Spleen (tissue), 11 donors: ENCODE measurements around the gene NOXO1. TPM values are rescaled to one million over a fixed set of nuclear protein-coding genes. Genes with fewer than 3 reads are reported as not detected.

Experiments used
- DNase-seq: peaks from one replicate; pipeline ENCODE4 v3.0.0-alpha.2; 2020
- H3K27ac ChIP-seq, 8 donors: fragments of 200-600 bp; sonication (generic) in 7 of 8; 1 replicate in 4 of 8; 2 replicates in 4 of 8; pipeline versions ENCODE4 v1.5.0 to v1.8.0; 2016 to 2021; ENCODE audit warnings: inconsistent platforms in 4 of 8, mild to moderate bottlenecking in 4 of 8, moderate library complexity in 1 of 8
- H3K27me3 ChIP-seq, 7 donors: fragments of 200-600 bp; sonication (generic) in 6 of 7; replicated peaks in 1 of 7; 1 replicate in 4 of 7; 2 replicates in 3 of 7; pipeline versions ENCODE4 v1.5.0 to v1.8.0; 2016 to 2021; ENCODE audit warnings: inconsistent platforms in 3 of 7, mild to moderate bottlenecking in 1 of 7
- H3K36me3 ChIP-seq, 6 donors: fragments of 200-600 bp; sonication (generic) in 5 of 6; 1 replicate in 4 of 6; 2 replicates in 2 of 6; pipeline versions ENCODE4 v1.5.0 to v1.8.0; 2016 to 2021; ENCODE audit warnings: inconsistent platforms in 2 of 6
- H3K4me1 ChIP-seq, 6 donors: fragments of 200-600 bp; sonication (generic) in 5 of 6; 1 replicate in 3 of 6; 2 replicates in 3 of 6; pipeline versions ENCODE4 v1.5.0 to v1.8.0; 2016 to 2021; ENCODE audit warnings: inconsistent platforms in 3 of 6
- H3K4me3 ChIP-seq, 8 donors: fragments of 200-600 bp; sonication (generic) in 7 of 8; 1 replicate in 4 of 8; 2 replicates in 4 of 8; pipeline versions ENCODE4 v1.5.0 to v1.8.0; 2016 to 2021; ENCODE audit warnings: inconsistent platforms in 4 of 8, mild to moderate bottlenecking in 4 of 8, moderate library complexity in 2 of 8
- H3K9me3 ChIP-seq, 8 donors: fragments of 200-600 bp; sonication (generic) in 7 of 8; 1 replicate in 4 of 8; 2 replicates in 4 of 8; pipeline versions ENCODE4 v1.5.0 to v1.8.0; 2016 to 2021; ENCODE audit warnings: inconsistent platforms in 4 of 8
- POLR2A ChIP-seq, 3 donors: fragments of 450-650 bp; IDR thresholded peaks; one replicate each; pipeline ENCODE4 v1.5.1; 2017; ENCODE audit warnings: antibody characterized with exemption in 3 of 3, mild to moderate bottlenecking in 1 of 3
- POLR2AphosphoS5 ChIP-seq, 3 donors: sonication (generic); formaldehyde crosslinking; IDR thresholded peaks; one replicate each; pipeline ENCODE4 v1.5.1; 2017; ENCODE audit warnings: antibody characterized with exemption in 3 of 3
- WGBS, 5 donors: extraction: QIAGEN DNeasy Blood & Tissue Kit in 3 of 5; methylation state at CpG; one replicate each; pipeline versions ENCODE4 v1.1.5 to v1.1.7; 2013 to 2018; 5-methylcytosine and 5-hydroxymethylcytosine counted together
- intact Hi-C: fragments of 100-400 bp; cut with DNase I; formaldehyde crosslinking; loops from one replicate; pipeline ENCODE4 v1.15.0; 2023; ENCODE audit warnings: low total_unique reads
- polyA plus RNA-seq, 3 donors: library from polyadenylated mRNA; stranded (reverse); fragments of 200-250 nt; gene quantifications; one replicate each; pipeline ENCODE4 v1.2.1, GENCODE V29; 2013
- total RNA-seq, 7 donors: library from RNA; depleted of rRNA in 3 of 7; stranded (reverse); fragments of >200 nt in 3 of 7; fragmentation: NEBNext Ultra II Directional in 4 of 7; extraction: Animal tissue kit (Norgen Biotek cat#: 25700) in 4 of 7; gene quantifications; one replicate each; pipeline versions ENCODE4 v1.1.0 to v1.2.1, GENCODE V29; 2016 to 2021
- TF ChIP-seq, protein P1 (sequence below), 11 experiments: fragments of 200-600 bp in 7 of 11; fragments of 450-650 bp in 4 of 11; sonication (generic) in 4 of 11; IDR thresholded peaks in 8 of 11; conservative IDR thresholded peaks in 3 of 11; 1 replicate in 7 of 11; 2 replicates in 4 of 11; pipeline versions ENCODE4 v1.4.0 to v1.8.0; 2016 to 2021; ENCODE audit warnings: antibody characterized with exemption in 11 of 11, inconsistent platforms in 4 of 11, mild to moderate bottlenecking in 1 of 11
- donor health status: healthy with polysubstance abuse.
- donor health status: DM: no; HTN: no; CAD: no; lungs with moderate emphysema.
- donor health status: DM: no; HTN: no; CAD: no.
- donor health status: Bipolar disorder and iron deficiency.
- donor health status: healthy.
- donor health status: DM: no; HTN: no; CAD: no.
- donor health status: DM: yes; HTN: yes; CAD: no.

NOXO1 gene
- total and polyA plus RNA-seq, 10 donors = 0.30 to 1.4 (median 0.82) TPM; not detected in 4

DNA sequence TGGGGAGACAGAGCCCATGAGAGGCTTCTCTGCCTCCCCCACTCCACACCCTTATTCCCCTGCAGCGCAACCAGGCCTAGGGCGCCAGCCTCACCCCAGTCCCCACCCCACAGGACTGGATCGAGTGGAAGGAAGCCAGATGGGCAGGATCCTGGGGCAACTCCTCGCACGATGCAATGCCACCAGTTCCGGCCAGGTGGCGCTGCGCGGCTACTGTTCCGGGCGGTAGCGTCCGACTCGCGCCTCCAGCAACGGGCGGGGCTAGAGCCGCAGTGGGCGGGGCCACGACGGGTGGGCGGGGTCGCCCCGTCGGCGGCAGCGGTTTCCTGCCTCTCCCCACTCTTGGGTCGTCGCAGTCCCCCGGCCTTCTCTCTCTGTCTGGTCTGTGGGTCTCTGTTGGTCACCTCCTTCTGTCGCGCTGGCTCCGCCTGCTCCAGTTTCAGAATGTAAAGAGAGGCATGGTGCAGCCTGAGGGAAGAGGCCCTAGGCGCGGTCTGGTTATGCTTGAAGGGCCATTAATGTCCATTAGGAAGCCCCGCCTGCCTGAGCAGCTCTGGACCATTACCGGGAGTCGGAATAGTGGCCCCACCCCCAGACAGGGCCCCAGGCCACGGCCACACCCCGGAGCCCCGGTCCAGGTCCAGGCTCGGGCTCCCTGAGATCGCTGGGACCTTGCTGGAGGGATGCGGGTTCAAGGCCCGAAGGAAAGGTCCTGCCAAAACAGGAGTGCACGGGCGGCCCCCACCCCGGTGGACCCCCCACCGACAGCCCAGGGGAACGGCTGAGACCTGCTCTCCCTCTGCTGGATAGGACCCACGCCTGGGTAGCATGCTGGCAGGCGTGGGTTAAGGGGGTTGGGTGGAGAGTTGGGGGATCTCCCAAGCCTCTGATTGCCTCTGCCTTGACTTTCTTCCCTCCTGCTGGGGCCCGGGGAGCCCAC lies 42.1 kb upstream of the NOXO1 start:
- Histone ChIP-seq H3K9me3 (no peaks in the 10 kb centered on the region), H3K27ac (peak overlapping the region; percentile 62 to 88 (median 84)), H3K27me3 (peaks cover 0 to 80% (median 39%) of the 10 kb centered on the region in 7 donors), H3K4me3 (peak overlapping the region in 7 of 8 donors; percentile 21 to 64 (median 25)), H3K4me1 (peaks cover 27 to 79% (median 64%) of the 10 kb centered on the region in 6 donors), H3K36me3 (no peaks in the 10 kb centered on the region)
- 4 to 17% (median 11%) methylated on average over 15 to 53 of the region's 53 CpGs for WGBS, 5 donors
- TF ChIP-seq POLR2AphosphoS5 (IDR thresholded peaks at IDR 0.05) (peak; percentile 79 to 90 (median 88)), POLR2A (IDR thresholded peaks at IDR 0.05) (peak in 1 of 3 donors; percentile 44)
- TF ChIP-seq, protein P1, sequence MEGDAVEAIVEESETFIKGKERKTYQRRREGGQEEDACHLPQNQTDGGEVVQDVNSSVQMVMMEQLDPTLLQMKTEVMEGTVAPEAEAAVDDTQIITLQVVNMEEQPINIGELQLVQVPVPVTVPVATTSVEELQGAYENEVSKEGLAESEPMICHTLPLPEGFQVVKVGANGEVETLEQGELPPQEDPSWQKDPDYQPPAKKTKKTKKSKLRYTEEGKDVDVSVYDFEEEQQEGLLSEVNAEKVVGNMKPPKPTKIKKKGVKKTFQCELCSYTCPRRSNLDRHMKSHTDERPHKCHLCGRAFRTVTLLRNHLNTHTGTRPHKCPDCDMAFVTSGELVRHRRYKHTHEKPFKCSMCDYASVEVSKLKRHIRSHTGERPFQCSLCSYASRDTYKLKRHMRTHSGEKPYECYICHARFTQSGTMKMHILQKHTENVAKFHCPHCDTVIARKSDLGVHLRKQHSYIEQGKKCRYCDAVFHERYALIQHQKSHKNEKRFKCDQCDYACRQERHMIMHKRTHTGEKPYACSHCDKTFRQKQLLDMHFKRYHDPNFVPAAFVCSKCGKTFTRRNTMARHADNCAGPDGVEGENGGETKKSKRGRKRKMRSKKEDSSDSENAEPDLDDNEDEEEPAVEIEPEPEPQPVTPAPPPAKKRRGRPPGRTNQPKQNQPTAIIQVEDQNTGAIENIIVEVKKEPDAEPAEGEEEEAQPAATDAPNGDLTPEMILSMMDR (IDR thresholded peaks at IDR 0.05 in 8 of 11, conservative IDR thresholded peaks at IDR 0.05 in 3 of 11) = peak; percentile 98 to 100 (median 99)
- DNase-seq = peak; percentile 99
- intact Hi-C loops = no loop called here

DNA sequence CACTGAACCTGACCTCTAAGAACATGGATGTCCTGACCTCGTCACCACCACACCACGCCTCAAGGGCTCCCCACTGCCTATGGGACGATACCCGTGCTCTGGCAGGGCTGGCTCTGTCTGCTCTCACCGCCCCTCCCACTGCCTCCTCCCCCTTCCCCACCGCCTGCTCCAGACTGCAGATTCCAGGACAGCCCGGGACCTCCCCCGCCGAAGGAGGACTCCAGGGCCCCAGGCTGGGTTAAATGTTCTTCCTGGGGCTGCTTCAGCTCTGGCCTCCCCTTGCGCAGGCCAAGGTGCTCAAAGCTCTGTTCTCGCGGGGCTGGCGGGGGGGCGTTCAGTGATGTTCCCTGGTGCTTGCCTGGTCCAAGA lies 41.4 kb upstream of the NOXO1 start:
- Histone ChIP-seq H3K27ac (peak overlapping the region in 6 of 8 donors; percentile 68 to 88 (median 86)), H3K9me3 (no peaks in the 10 kb centered on the region), H3K27me3 (peaks cover 0 to 84% (median 39%) of the 10 kb centered on the region in 7 donors), H3K4me3 (peak overlapping the region in 5 of 8 donors; percentile 21 to 64 (median 28)), H3K4me1 (peaks cover 27 to 73% (median 58%) of the 10 kb centered on the region in 6 donors), H3K36me3 (no peaks in the 10 kb centered on the region)
- 1 to 3% (median 3%) methylated on average over 9 to 14 of the region's 14 CpGs for WGBS, 5 donors
- no peak for DNase-seq
- TF ChIP-seq POLR2AphosphoS5 (IDR thresholded peaks at IDR 0.05) (no peak), POLR2A (IDR thresholded peaks at IDR 0.05) (no peak)
- TF ChIP-seq, protein P1 (IDR thresholded peaks at IDR 0.05 in 8 of 11, conservative IDR thresholded peaks at IDR 0.05 in 3 of 11) = no peak
- intact Hi-C loops = no loop called here

DNA sequence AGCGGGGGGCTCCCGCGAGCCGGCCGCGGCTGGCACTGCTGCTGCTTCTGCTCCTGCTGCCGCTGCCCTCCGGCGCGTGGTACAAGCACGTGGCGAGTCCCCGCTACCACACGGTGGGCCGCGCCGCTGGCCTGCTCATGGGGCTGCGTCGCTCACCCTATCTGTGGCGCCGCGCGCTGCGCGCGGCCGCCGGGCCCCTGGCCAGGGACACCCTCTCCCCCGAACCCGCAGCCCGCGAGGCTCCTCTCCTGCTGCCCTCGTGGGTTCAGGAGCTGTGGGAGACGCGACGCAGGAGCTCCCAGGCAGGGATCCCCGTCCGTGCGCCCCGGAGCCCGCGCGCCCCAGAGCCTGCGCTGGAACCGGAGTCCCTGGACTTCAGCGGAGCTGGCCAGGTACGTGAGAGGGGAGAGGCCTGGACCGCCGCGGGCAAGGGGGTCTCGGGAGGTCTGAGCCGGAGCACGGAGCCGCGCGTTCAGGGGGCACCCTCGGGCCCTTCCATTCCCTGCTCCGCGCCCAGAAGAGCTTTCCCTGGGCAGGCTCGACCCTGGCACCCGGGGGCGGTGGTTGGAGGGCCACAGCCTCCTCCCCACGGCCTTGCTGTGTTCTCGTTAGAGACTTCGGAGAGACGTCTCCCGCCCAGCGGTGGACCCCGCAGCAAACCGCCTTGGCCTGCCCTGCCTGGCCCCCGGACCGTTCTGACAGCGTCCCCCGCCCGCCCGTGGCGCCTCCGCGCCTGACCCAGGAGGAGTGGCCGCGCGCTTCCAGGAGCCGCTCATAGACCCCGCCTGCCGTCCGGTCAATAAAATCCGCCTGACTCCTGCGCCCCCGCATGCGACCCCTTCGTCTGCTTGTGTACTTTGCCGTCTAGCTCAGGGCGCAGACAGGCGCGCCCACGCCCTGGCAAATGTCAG lies 38.9 kb upstream of the NOXO1 start:
- Histone ChIP-seq H3K4me3 (peak overlapping the region in 6 of 8 donors; percentile 8 to 50 (median 13)), H3K27me3 (peaks cover 0 to 70% (median 32%) of the 10 kb centered on the region in 7 donors), H3K9me3 (no peaks in the 10 kb centered on the region), H3K4me1 (peaks cover 27 to 50% (median 40%) of the 10 kb centered on the region in 6 donors), H3K27ac (no peak overlapping the region), H3K36me3 (no peaks in the 10 kb centered on the region)
- intact Hi-C loops = no loop called here
- WGBS, 5 donors = 0 to 3% (median 2%) methylated on average over 8 to 96 of the region's 96 CpGs
- TF ChIP-seq, protein P1 (IDR thresholded peaks at IDR 0.05 in 8 of 11, conservative IDR thresholded peaks at IDR 0.05 in 3 of 11) = no peak
- TF ChIP-seq POLR2A (IDR thresholded peaks at IDR 0.05) = no peak
- TF ChIP-seq POLR2AphosphoS5 (IDR thresholded peaks at IDR 0.05) = no peak
- DNase-seq = peak; percentile 74
